22Rv1 (cell line): ENCODE results near the gene AAK1.

Experiments used
- H3K27ac ChIP-seq: fragments of 450-650 bp; 2 replicates; pipeline ENCODE4 v1.5.1; 2017
- CTCF ChIP-seq: fragments of 450-650 bp; IDR thresholded peaks from 2 replicates; pipeline ENCODE4 v1.5.1; 2017; ENCODE audit warnings: mild to moderate bottlenecking
- ZFX ChIP-seq: fragments of 450-650 bp; IDR thresholded peaks from 2 replicates; pipeline ENCODE4 v1.6.1; 2017; ENCODE audit warnings: antibody characterized with exemption, borderline replicate concordance

The AAK1 gene

GRCh38 chr2:69643602-69644505, at the start of gene AAK1:
AAK1 (minus strand) TSS chr2:69643739; CDS start chr2:69643040, 699 bp downstream.
- peak within 1 kb of the TSS; percentile 98 for H3K27ac ChIP-seq
- TF ChIP-seq ZFX (no peak), CTCF (0 out of 2 replicates have a peak, but pooled peaks have one; percentile 10)

DNA sequence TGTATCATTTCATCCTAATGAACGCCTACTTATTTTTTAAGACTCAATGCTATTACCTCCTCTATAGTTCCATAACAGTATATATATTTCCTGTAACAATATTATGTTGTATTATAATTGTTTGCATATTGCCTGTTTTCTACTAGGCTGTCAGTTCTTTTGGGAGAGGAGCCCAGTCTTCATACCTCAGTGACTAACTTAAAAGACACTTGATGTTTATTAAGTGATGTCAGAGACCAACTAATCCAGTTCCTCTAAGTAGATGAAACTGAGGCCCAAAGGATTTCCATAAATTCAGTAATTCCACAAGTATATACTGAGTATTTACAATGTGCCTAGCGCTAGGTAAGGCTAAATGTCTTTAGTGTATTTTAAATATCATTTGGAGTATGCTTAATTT, 48.9 kb upstream of the AAK1 start:
- no peak overlapping the region for H3K27ac ChIP-seq
- TF ChIP-seq ZFX (no peak), CTCF (no peak)

GRCh38 chr2:69689969-69690368, 46.4 kb upstream of the AAK1 start:
- TF ChIP-seq ZFX (no peak), CTCF (no peak)

DNA sequence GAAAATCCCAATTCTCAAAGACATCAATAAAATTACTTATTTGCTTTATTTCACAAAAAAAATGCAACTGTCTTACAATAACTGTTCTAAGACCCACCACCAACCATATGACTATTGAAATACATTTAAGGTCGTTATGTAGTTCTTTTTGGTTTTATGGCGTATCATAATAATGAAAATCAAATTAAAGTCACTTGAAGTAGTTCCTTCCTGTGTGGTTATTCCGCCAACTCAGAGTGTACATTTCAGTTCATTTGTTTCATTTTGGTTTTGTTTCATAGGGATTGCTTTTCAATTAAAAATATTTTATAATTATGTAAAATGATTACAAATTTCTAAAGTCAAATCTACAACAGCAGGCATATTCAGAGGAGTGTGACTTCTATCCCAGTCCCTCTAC, 45.9 kb upstream of the AAK1 start:
- TF ChIP-seq CTCF: no peak
- no peak for TF ChIP-seq ZFX

More at GRCh38 chr2:69689969-69690368, 46.4 kb upstream of the AAK1 start:
- no peak overlapping the region for H3K27ac ChIP-seq

GRCh38 chr2:69687971-69688611, 44.6 kb upstream of the AAK1 start:
- peak overlapping the region; percentile 97 for H3K27ac ChIP-seq
- TF ChIP-seq ZFX (no peak), CTCF (no peak)

More for the DNA sequence above, 45.9 kb upstream of the AAK1 start:
- no peak overlapping the region for H3K27ac ChIP-seq

- H3K27ac ChIP-seq: peak overlapping the region; percentile 97
- TF ChIP-seq CTCF (peak; percentile 38), ZFX (no peak)
Measured at GRCh38 chr2:69686813-69687212, 43.3 kb upstream of the AAK1 start.
